OCI-LY1 (cell line): ENCODE results near the gene CHAT.

Experiments used
- H2AFZ ChIP-seq: fragments of 200-600 bp; sonication (generic), shearing (Covaris generic); 2 replicates; pipeline ENCODE4 v1.6.0; 2014; ENCODE audit warnings: antibody characterized with exemption, mild to moderate bottlenecking, low read length
- H3F3A ChIP-seq: fragments of 200-600 bp; sonication (generic), shearing (Covaris generic); 2 replicates; pipeline ENCODE4 v1.6.0; 2014; ENCODE audit warnings: mild to moderate bottlenecking, antibody characterized with exemption, low read length, moderate library complexity; ENCODE audit not compliant: insufficient read depth
- H3K27ac ChIP-seq: fragments of 200-600 bp; sonication (generic); 2 replicates; pipeline ENCODE4 v1.5.1; 2014; ENCODE audit warnings: low read length, mixed run types, mild to moderate bottlenecking, low read depth; ENCODE audit not compliant: poor library complexity, severe bottlenecking
- H3K27me3 ChIP-seq: fragments of 200-600 bp; sonication (generic); 2 replicates; pipeline ENCODE4 v1.6.0; 2014; ENCODE audit warnings: antibody characterized with exemption, mild to moderate bottlenecking, low read length, moderate library complexity; ENCODE audit not compliant: insufficient read depth
- H3K36me3 ChIP-seq: fragments of 200-600 bp; sonication (generic); 2 replicates; pipeline ENCODE4 v1.6.1; 2014; ENCODE audit warnings: mild to moderate bottlenecking, antibody characterized with exemption, low read length, moderate library complexity, mixed read lengths; ENCODE audit not compliant: insufficient read depth
- H3K4me1 ChIP-seq: fragments of 200-600 bp; sonication (generic); 2 replicates; pipeline ENCODE4 v1.5.1; 2014; ENCODE audit warnings: mild to moderate bottlenecking, low read length, moderate library complexity; ENCODE audit not compliant: insufficient read depth, severe bottlenecking
- H3K4me2 ChIP-seq: fragments of 200-600 bp; sonication (generic), shearing (Covaris generic); 2 replicates; pipeline ENCODE4 v1.6.1; 2014; ENCODE audit warnings: low read length
- H3K4me3 ChIP-seq: fragments of 200-600 bp; sonication (generic); 2 replicates; pipeline ENCODE4 v1.5.1; 2014; ENCODE audit warnings: low read length, low read depth, mild to moderate bottlenecking, mixed read lengths; ENCODE audit not compliant: poor library complexity, severe bottlenecking
- H3K79me2 ChIP-seq: fragments of 200-600 bp; shearing (Covaris generic); 2 replicates; pipeline ENCODE4 v1.6.1; 2016; ENCODE audit warnings: mixed run types, low read length, mixed read lengths; ENCODE audit not compliant: insufficient read depth
- H3K9ac ChIP-seq: fragments of 200-600 bp; sonication (generic), shearing (Covaris generic); 2 replicates; pipeline ENCODE4 v1.6.1; 2014; ENCODE audit warnings: mild to moderate bottlenecking, low read length, mixed read lengths
- H3K9me2 ChIP-seq: fragments of 200-600 bp; sonication (generic), shearing (Covaris generic); 2 replicates; pipeline ENCODE4 v1.6.1; 2014; ENCODE audit warnings: low read depth, mild to moderate bottlenecking, low read length, mixed read lengths
- H3K9me3 ChIP-seq: fragments of 200-600 bp; shearing (Covaris generic); 2 replicates; pipeline ENCODE4 v1.6.1; 2014; ENCODE audit warnings: low read length, mixed read lengths
- H4K20me1 ChIP-seq: fragments of 200-600 bp; sonication (generic), shearing (Covaris generic); 2 replicates; pipeline ENCODE4 v1.6.0; 2016; ENCODE audit warnings: mild to moderate bottlenecking, low read length; ENCODE audit not compliant: insufficient read depth
- CTCF ChIP-seq: fragments of 200-600 bp; sonication (generic), shearing (Covaris generic); IDR thresholded peaks from 2 replicates; pipeline ENCODE4 v1.5.1; 2017; ENCODE audit warnings: mild to moderate bottlenecking, antibody characterized with exemption, low read length, moderate library complexity, mixed read lengths
- EZH2 ChIP-seq: fragments of 200-600 bp; sonication (generic), shearing (Covaris generic); IDR thresholded peaks from 2 replicates; pipeline ENCODE4 v1.8.0; 2017; ENCODE audit warnings: borderline replicate concordance, mixed run types, mild to moderate bottlenecking, antibody characterized with exemption, low read length, moderate library complexity, mixed read lengths

CHAT gene

GRCh38 chr10:49620286-49620810 is 6.5 kb downstream of the CHAT start:
- no peaks in the 10 kb centered on the region for H4K20me1 ChIP-seq
- H3K9ac ChIP-seq, result no peak overlapping the region
- no peaks in the 10 kb centered on the region for H3K27me3 ChIP-seq
- H3F3A ChIP-seq, result no peaks in the 10 kb centered on the region
- no peak overlapping the region for H3K27ac ChIP-seq
- H3K9me2 ChIP-seq, result no peaks in the 10 kb centered on the region
- H3K79me2 ChIP-seq, result no peaks in the 10 kb centered on the region
- no peak overlapping the region for H3K4me3 ChIP-seq
- no peak overlapping the region for H3K4me2 ChIP-seq
- H3K9me3 ChIP-seq, result no peaks in the 10 kb centered on the region
- no peaks in the 10 kb centered on the region for H3K36me3 ChIP-seq
- H3K4me1 ChIP-seq, result no peaks in the 10 kb centered on the region
- H2AFZ ChIP-seq, result no peak overlapping the region
- no peak for TF ChIP-seq CTCF
- no peak for TF ChIP-seq EZH2

GRCh38 chr10:49620841-49621378 is 7.1 kb downstream of the CHAT start:
- H3F3A ChIP-seq, result no peaks in the 10 kb centered on the region
- H3K27me3 ChIP-seq, result no peaks in the 10 kb centered on the region
- no peaks in the 10 kb centered on the region for H3K79me2 ChIP-seq
- H3K27ac ChIP-seq, result no peak overlapping the region
- no peak for TF ChIP-seq EZH2
- no peak for TF ChIP-seq CTCF
- no peaks in the 10 kb centered on the region for H3K36me3 ChIP-seq
- H3K9me2 ChIP-seq, result no peaks in the 10 kb centered on the region
- no peak overlapping the region for H3K4me2 ChIP-seq
- no peaks in the 10 kb centered on the region for H3K9me3 ChIP-seq
- H3K4me1 ChIP-seq, result no peaks in the 10 kb centered on the region
- H4K20me1 ChIP-seq, result no peaks in the 10 kb centered on the region
- H3K9ac ChIP-seq, result no peak overlapping the region
- no peak overlapping the region for H2AFZ ChIP-seq
- H3K4me3 ChIP-seq, result no peak overlapping the region

GRCh38 chr10:49621561-49621960 is 7.7 kb downstream of the CHAT start:
- no peaks in the 10 kb centered on the region for H3K36me3 ChIP-seq
- H3K9me2 ChIP-seq, result no peaks in the 10 kb centered on the region
- no peak overlapping the region for H3K27ac ChIP-seq
- no peaks in the 10 kb centered on the region for H3K79me2 ChIP-seq
- no peak for TF ChIP-seq CTCF
- no peak for TF ChIP-seq EZH2
- H3K4me3 ChIP-seq, result no peak overlapping the region
- H3K9me3 ChIP-seq, result no peaks in the 10 kb centered on the region
- no peak overlapping the region for H3K9ac ChIP-seq
- no peak overlapping the region for H3K4me2 ChIP-seq
- H3F3A ChIP-seq, result no peaks in the 10 kb centered on the region
- no peaks in the 10 kb centered on the region for H4K20me1 ChIP-seq
- no peaks in the 10 kb centered on the region for H3K27me3 ChIP-seq
- no peak overlapping the region for H2AFZ ChIP-seq
- H3K4me1 ChIP-seq, result no peaks in the 10 kb centered on the region
